ENCODE measurements around the gene PCYT1A.

The PCYT1A gene

DNA sequence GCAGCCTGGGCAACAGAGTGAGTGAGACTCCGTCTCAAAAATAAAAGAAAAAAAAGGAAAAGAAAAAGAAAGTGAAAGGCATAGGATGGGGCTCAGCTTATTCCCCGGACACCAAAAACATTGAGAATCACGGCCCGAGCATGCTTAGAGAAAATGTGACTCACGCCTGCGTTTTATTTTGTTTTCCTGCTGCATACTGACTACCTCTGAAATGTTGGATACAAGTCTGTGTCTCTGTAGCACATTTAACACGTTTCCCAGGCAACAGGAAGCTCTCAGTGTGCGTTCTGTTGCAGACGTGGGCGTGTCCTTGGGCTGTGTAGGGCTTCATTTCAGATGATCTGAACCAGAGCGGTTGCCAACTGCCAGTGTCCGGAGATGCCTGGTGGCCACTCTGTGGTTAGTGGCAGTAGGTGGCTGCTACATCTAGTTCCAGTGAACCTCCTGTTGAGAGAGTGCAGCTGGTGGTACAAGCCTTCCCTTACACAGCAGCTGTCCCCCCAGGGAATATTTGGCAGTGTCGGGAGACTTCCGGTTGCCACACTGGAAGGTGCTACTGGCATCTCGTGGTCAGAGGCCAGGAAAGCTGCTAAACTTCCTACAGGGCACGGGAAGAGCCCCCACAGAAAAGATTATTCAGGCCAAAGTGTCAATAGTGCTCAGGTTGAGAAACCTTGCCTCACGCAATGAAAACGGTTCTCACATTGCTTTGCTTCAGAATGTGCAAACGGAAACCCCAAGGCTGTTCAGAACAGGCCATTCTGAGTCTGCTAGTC is 68.1 kb downstream of the PCYT1A start:
- peak overlapping the region; percentile 44 for H3K4me3 ChIP-seq (ENCODE audit: low read depth, low read length)
- peak; percentile 97 for DNase-seq (ENCODE audit: low read depth)
- TF ChIP-seq, protein P1, sequence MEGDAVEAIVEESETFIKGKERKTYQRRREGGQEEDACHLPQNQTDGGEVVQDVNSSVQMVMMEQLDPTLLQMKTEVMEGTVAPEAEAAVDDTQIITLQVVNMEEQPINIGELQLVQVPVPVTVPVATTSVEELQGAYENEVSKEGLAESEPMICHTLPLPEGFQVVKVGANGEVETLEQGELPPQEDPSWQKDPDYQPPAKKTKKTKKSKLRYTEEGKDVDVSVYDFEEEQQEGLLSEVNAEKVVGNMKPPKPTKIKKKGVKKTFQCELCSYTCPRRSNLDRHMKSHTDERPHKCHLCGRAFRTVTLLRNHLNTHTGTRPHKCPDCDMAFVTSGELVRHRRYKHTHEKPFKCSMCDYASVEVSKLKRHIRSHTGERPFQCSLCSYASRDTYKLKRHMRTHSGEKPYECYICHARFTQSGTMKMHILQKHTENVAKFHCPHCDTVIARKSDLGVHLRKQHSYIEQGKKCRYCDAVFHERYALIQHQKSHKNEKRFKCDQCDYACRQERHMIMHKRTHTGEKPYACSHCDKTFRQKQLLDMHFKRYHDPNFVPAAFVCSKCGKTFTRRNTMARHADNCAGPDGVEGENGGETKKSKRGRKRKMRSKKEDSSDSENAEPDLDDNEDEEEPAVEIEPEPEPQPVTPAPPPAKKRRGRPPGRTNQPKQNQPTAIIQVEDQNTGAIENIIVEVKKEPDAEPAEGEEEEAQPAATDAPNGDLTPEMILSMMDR (conservative IDR thresholded peaks at IDR 0.05; ENCODE audit: low read depth, low read length) = no peak

DNA sequence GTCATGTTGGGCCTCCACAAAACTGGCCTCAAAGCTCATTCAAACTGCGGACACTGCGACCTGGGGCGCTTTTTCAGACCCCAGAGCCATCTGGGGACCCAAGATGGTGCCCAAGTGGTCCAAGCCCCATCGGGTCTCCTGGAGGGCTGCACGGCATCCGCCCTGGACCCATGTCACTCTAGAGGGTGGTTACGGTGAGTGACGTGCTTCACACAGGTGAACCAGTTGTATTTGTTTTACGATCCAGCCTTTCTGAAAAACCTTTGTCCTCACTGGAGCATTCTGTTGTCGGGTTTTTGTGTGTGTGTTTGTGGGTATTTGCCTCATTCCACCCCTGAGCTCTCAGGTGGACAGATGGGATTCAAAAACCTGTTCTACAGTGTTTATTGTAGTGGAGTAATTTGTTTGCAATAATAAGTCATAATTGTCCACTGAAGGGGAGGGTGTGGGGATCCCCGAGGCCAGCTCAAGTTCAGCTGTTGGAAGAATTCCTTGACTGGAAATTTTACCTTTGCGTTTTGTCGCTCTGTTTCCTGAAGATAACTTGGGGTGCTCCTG is 69.3 kb downstream of the PCYT1A start:
- H3K4me3 ChIP-seq (ENCODE audit: low read depth, low read length) = no peak overlapping the region
- TF ChIP-seq, protein P1 (conservative IDR thresholded peaks at IDR 0.05; ENCODE audit: low read depth, low read length) = no peak
- no peak for DNase-seq (ENCODE audit: low read depth)

- no peak for DNase-seq (ENCODE audit: low read depth)
- TF ChIP-seq, protein P1 (conservative IDR thresholded peaks at IDR 0.05; ENCODE audit: low read depth, low read length) = no peak
- no peak overlapping the region for H3K4me3 ChIP-seq (ENCODE audit: low read depth, low read length)
Measured at GRCh38 chr3:196217307-196218154, 70.0 kb downstream of the PCYT1A start.

DNA sequence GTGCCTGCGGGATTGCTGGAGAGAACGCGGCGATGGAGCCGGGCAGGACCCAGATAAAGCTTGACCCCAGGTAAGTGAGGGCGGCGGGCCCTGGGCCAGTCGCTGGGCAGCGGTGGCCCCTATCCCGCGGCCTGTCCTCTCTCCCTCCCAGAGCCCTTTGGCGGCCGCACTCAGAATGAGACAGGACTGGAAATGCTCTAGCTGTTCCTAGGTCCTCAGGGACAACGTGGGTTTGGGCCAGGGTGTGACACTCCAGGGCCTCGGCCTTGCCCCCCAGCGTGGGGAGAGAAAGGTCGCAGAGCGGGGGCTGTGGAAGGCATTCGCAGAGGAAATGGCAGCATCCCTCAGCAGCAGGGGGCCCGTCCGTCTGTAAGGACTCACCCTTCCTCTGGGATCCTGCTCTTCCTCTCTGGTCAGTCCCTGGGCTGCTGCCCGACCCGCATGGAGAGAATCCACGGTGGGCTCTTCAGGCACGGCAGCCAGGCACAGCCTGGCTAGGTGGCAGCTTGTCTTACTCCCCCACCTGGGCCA is 70.8 kb downstream of the PCYT1A start:
- TF ChIP-seq, protein P1 (conservative IDR thresholded peaks at IDR 0.05; ENCODE audit: low read depth, low read length) = no peak
- H3K4me3 ChIP-seq (ENCODE audit: low read depth, low read length) = no peak overlapping the region
- DNase-seq (ENCODE audit: low read depth) = no peak

- DNase-seq (ENCODE audit: low read depth) = no peak
- no peak within 1 kb of the TSS for H3K4me3 ChIP-seq (ENCODE audit: low read depth, low read length)
- TF ChIP-seq, protein P1 (conservative IDR thresholded peaks at IDR 0.05; ENCODE audit: low read depth, low read length) = no peak
Measured at GRCh38 chr3:196216089-196216564, 71.4 kb downstream of the PCYT1A start, which contains the start of gene SLC51A. Gene SLC51A, plus strand, starts transcription at chr3:196216534. Its CDS starts 179 bp downstream, at chr3:196216713.

- TF ChIP-seq, protein P1 (conservative IDR thresholded peaks at IDR 0.05; ENCODE audit: low read depth, low read length) = no peak
- DNase-seq (ENCODE audit: low read depth) = no peak
- no peak overlapping the region for H3K4me3 ChIP-seq (ENCODE audit: low read depth, low read length)
Measured at GRCh38 chr3:196215493-196216020, 72.0 kb downstream of the PCYT1A start.
